ENCODE measurements around the gene NHLRC4.

The NHLRC4 gene

GRCh38 chr16:554640-555365 lies 12.0 kb upstream of the NHLRC4 start:
- no peak for DNase-seq

GRCh38 chr16:555528-556473 lies 11.0 kb upstream of the NHLRC4 start:
- no peak for DNase-seq

- DNase-seq, result no peak
These were observed 10.2 kb upstream of the NHLRC4 start for GRCh38 chr16:556474-557173.

GRCh38 chr16:557463-558297 lies 9.1 kb upstream of the NHLRC4 start:
- no peak for DNase-seq

- no peak for DNase-seq
These were observed 8.3 kb upstream of the NHLRC4 start for GRCh38 chr16:558298-559020.

GRCh38 chr16:559021-559380 lies 7.8 kb upstream of the NHLRC4 start:
- DNase-seq, result no peak

- no peak for DNase-seq
These were observed 7.2 kb upstream of the NHLRC4 start for GRCh38 chr16:559411-560203.

- no peak for DNase-seq
These were observed 6.6 kb upstream of the NHLRC4 start, which contains the start of gene PRR35 for GRCh38 chr16:560204-560700. PRR35 (plus strand) TSS chr16:560394; CDS start chr16:563295, 2,901 bp downstream.

- no peak for DNase-seq
These were observed 5.9 kb upstream of the NHLRC4 start for GRCh38 chr16:560701-561412.

GRCh38 chr16:561413-561794 lies 5.4 kb upstream of the NHLRC4 start:
- DNase-seq, result no peak

- no peak for DNase-seq
These were observed 4.6 kb upstream of the NHLRC4 start for GRCh38 chr16:561957-562938.

- no peak for DNase-seq
These were observed 3.6 kb upstream of the NHLRC4 start for GRCh38 chr16:563072-563644.

- no peak for DNase-seq
These were observed 2.0 kb upstream of the NHLRC4 start for GRCh38 chr16:564690-565418.

GRCh38 chr16:565419-566330 lies 1.1 kb upstream of the NHLRC4 start:
- no peak for DNase-seq

- no peak for DNase-seq
These were observed 810 bp downstream of the NHLRC4 start for GRCh38 chr16:567373-568256.
